Measurements from ENCODE around the gene XRN1. TPM values are rescaled to one million over a fixed set of nuclear protein-coding genes. Genes with fewer than 3 reads are reported as not detected.
A peak's percentile ranks its signal among the peaks of the same experiment; 100 is the strongest.

Gene XRN1
- total and polyA plus RNA-seq, 4 experiments from 2014 or later = 44.5 to 104 (median 82.4) TPM

- intact Hi-C loops (cut with micrococcal nuclease) = no loop called here
- H3K4me1 Mint-ChIP-seq = peaks cover under 1 to 8% (median 5%) of the 10 kb centered on the region in 4 donors
- DNase-seq = no peak
- H3K27ac ChIP-seq (ENCODE audit: low read depth, low read length) = no peak overlapping the region
- H3K9me3 ChIP-seq (ENCODE audit: control insufficient read depth in 1 of 2, low read length in 2 of 2) = peaks cover 0 to 4% of the 10 kb centered on the region in 2 donors
- H3K4me1 ChIP-seq (ENCODE audit: insufficient read depth, low read length) = no peaks in the 10 kb centered on the region
- H3K27ac Mint-ChIP-seq = no peak overlapping the region
- H3K27me3 ChIP-seq (ENCODE audit: insufficient read depth, low read length) = no peaks in the 10 kb centered on the region
- H3K36me3 Mint-ChIP-seq = peaks cover 5 to 7% of the 10 kb centered on the region in 2 donors
- no peaks in the 10 kb centered on the region for H3K27me3 Mint-ChIP-seq
- POLR2A ChIA-PET (ENCODE audit: partially characterized antibody) = no interaction called here
- no peak overlapping the region for H3K4me3 ChIP-seq (ENCODE audit: low read length in 2 of 2)
- H3K9me3 Mint-ChIP-seq = peaks cover 0 to 22% (median 17%) of the 10 kb centered on the region in 8 donors
- no peaks in the 10 kb centered on the region for H3K36me3 ChIP-seq (ENCODE audit: insufficient read depth, low read length)
- no peak overlapping the region for H3K4me3 Mint-ChIP-seq
- CTCF ChIA-PET (ENCODE audit: partially characterized antibody) = interaction anchor here (1.2 kb wide), 1 partner anchor 10 kb away, joined by 4 read pairs; no protein-coding TSS in a partner anchor
Measured at GRCh38 chr3:142285083-142285517, 162.7 kb downstream of the XRN1 start.

- Mint-ChIP-seq H3K4me1 (peaks cover 5 to 16% (median 8%) of the 10 kb centered on the region in 4 donors), H3K4me3 (no peak overlapping the region), H3K9me3 (peaks cover 0 to 5% (median under 1%) of the 10 kb centered on the region in 8 donors), H3K27me3 (no peaks in the 10 kb centered on the region), H3K36me3 (no peaks in the 10 kb centered on the region), H3K27ac (peak overlapping the region in 1 of 7 donors; percentile 7)
- H3K27ac ChIP-seq (ENCODE audit: low read depth, low read length) = no peak overlapping the region
- H3K4me3 ChIP-seq (ENCODE audit: low read length in 2 of 2) = no peak overlapping the region
- H3K4me1 ChIP-seq (ENCODE audit: insufficient read depth, low read length) = no peaks in the 10 kb centered on the region
- no peaks in the 10 kb centered on the region for H3K36me3 ChIP-seq (ENCODE audit: insufficient read depth, low read length)
- peak in 1 of 5 donors; percentile 11 for DNase-seq
- no peaks in the 10 kb centered on the region for H3K27me3 ChIP-seq (ENCODE audit: insufficient read depth, low read length)
- ChIA-PET CTCF (ENCODE audit: partially characterized antibody) (interaction anchor here (1.3 to 7.8 kb wide), 3 partner anchors 102 to 160 kb away, joined by 3 to 97 read pairs (median 37); no protein-coding TSS in a partner anchor), POLR2A (ENCODE audit: partially characterized antibody) (no interaction called here)
- intact Hi-C loops (cut with micrococcal nuclease) = loop anchor here (5.0 kb wide), 1 partner anchor 705 kb away; no protein-coding TSS in a partner anchor
- H3K9me3 ChIP-seq (ENCODE audit: control insufficient read depth in 1 of 2, low read length in 2 of 2) = no peaks in the 10 kb centered on the region
Measured at GRCh38 chr3:142282503-142282902, 165.3 kb downstream of the XRN1 start.

DNA sequence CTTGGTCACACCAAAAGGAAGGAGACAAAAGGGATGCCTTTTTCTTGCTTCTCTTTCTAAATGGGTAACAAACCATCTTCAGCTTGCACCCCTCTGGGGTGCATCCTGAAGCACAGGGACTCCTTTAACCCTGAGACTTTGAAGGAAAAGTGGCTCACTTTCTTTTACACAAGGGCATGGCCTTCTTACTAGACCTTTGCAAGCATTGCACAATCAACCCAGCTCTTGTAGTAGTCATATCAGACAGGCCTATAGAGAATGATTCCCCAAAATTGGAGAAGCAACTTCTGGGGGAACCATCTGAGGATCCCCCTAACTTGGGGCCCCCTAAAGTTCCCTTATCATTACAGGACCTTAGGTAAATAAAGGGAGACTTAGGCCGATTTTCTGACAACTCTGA lies 166.4 kb downstream of the XRN1 start:
- H3K27me3 ChIP-seq (ENCODE audit: insufficient read depth, low read length) = no peaks in the 10 kb centered on the region
- Mint-ChIP-seq H3K36me3 (no peaks in the 10 kb centered on the region), H3K4me1 (peaks cover 6 to 16% (median 8%) of the 10 kb centered on the region in 4 donors), H3K27me3 (no peaks in the 10 kb centered on the region), H3K4me3 (no peak overlapping the region), H3K27ac (no peak overlapping the region), H3K9me3 (no peaks in the 10 kb centered on the region)
- intact Hi-C loops (cut with micrococcal nuclease) = loop anchor here (2.0 to 5.0 kb wide), 2 partner anchors 101 to 704 kb away; no protein-coding TSS in a partner anchor
- no peak for DNase-seq
- no peaks in the 10 kb centered on the region for H3K9me3 ChIP-seq (ENCODE audit: control insufficient read depth in 1 of 2, low read length in 2 of 2)
- CTCF ChIA-PET (ENCODE audit: partially characterized antibody) = interaction anchor here (1.0 to 7.8 kb wide), 7 partner anchors 12 to 543 kb away, joined by 3 to 97 read pairs (median 15); partner anchors contain the start of gene RNF7
- no peaks in the 10 kb centered on the region for H3K36me3 ChIP-seq (ENCODE audit: insufficient read depth, low read length)
- POLR2A ChIA-PET (ENCODE audit: partially characterized antibody) = no interaction called here
- no peak overlapping the region for H3K4me3 ChIP-seq (ENCODE audit: low read length in 2 of 2)
- H3K4me1 ChIP-seq (ENCODE audit: insufficient read depth, low read length) = no peaks in the 10 kb centered on the region
- H3K27ac ChIP-seq (ENCODE audit: low read depth, low read length) = no peak overlapping the region

GRCh38 chr3:142279965-142280590 lies 167.8 kb downstream of the XRN1 start:
- no peaks in the 10 kb centered on the region for H3K9me3 Mint-ChIP-seq
- ChIA-PET POLR2A (ENCODE audit: partially characterized antibody) (interaction anchor here (1.0 kb wide), 1 partner anchor 154 kb away, joined by 3 read pairs; no protein-coding TSS in a partner anchor), CTCF (ENCODE audit: partially characterized antibody) (interaction anchor here (0.7 to 7.8 kb wide), 27 partner anchors 10 to 683 kb away, joined by 3 to 97 read pairs (median 4); partner anchors contain the start of genes GK5 and RNF7)
- no peaks in the 10 kb centered on the region for H3K27me3 Mint-ChIP-seq
- H3K9me3 ChIP-seq (ENCODE audit: control insufficient read depth in 1 of 2, low read length in 2 of 2) = no peaks in the 10 kb centered on the region
- H3K36me3 Mint-ChIP-seq = no peaks in the 10 kb centered on the region
- H3K4me1 ChIP-seq (ENCODE audit: insufficient read depth, low read length) = peaks cover 3% of the 10 kb centered on the region
- H3K27ac Mint-ChIP-seq = peak overlapping the region in 1 of 7 donors; percentile 38
- peaks cover 13 to 24% (median 17%) of the 10 kb centered on the region in 4 donors for H3K4me1 Mint-ChIP-seq
- H3K27me3 ChIP-seq (ENCODE audit: insufficient read depth, low read length) = no peaks in the 10 kb centered on the region
- no peaks in the 10 kb centered on the region for H3K36me3 ChIP-seq (ENCODE audit: insufficient read depth, low read length)
- H3K4me3 Mint-ChIP-seq = no peak overlapping the region
- H3K4me3 ChIP-seq (ENCODE audit: low read length in 2 of 2) = no peak overlapping the region
- peak; percentile 47 to 64 (median 60) for DNase-seq
- H3K27ac ChIP-seq (ENCODE audit: low read depth, low read length) = no peak overlapping the region
- intact Hi-C loops (cut with micrococcal nuclease) = loop anchor here (1.0 to 5.0 kb wide), 4 partner anchors 99 to 703 kb away; partner anchors contain the start of gene RNF7

GRCh38 chr3:142278451-142278850 lies 169.4 kb downstream of the XRN1 start:
- no peaks in the 10 kb centered on the region for H3K36me3 Mint-ChIP-seq
- Histone ChIP-seq H3K4me1 (ENCODE audit: insufficient read depth, low read length) (peaks cover 5% of the 10 kb centered on the region), H3K36me3 (ENCODE audit: insufficient read depth, low read length) (no peaks in the 10 kb centered on the region), H3K27me3 (ENCODE audit: insufficient read depth, low read length) (no peaks in the 10 kb centered on the region), H3K4me3 (ENCODE audit: low read length in 2 of 2) (no peak overlapping the region), H3K9me3 (ENCODE audit: control insufficient read depth in 1 of 2, low read length in 2 of 2) (no peaks in the 10 kb centered on the region), H3K27ac (ENCODE audit: low read depth, low read length) (no peak overlapping the region)
- no peaks in the 10 kb centered on the region for H3K27me3 Mint-ChIP-seq
- intact Hi-C loops (cut with micrococcal nuclease) = no loop called here
- H3K4me1 Mint-ChIP-seq = peaks cover 13 to 24% (median 17%) of the 10 kb centered on the region in 4 donors
- no peak overlapping the region for H3K4me3 Mint-ChIP-seq
- CTCF ChIA-PET (ENCODE audit: partially characterized antibody) = interaction anchor here (0.5 to 7.8 kb wide), 12 partner anchors 9 to 540 kb away, joined by 3 to 97 read pairs (median 4); partner anchors contain the start of gene RNF7
- no peak for DNase-seq
- H3K27ac Mint-ChIP-seq = peak overlapping the region in 2 of 7 donors; percentile 30 to 65
- H3K9me3 Mint-ChIP-seq = no peaks in the 10 kb centered on the region
- POLR2A ChIA-PET (ENCODE audit: partially characterized antibody) = no interaction called here

DNA sequence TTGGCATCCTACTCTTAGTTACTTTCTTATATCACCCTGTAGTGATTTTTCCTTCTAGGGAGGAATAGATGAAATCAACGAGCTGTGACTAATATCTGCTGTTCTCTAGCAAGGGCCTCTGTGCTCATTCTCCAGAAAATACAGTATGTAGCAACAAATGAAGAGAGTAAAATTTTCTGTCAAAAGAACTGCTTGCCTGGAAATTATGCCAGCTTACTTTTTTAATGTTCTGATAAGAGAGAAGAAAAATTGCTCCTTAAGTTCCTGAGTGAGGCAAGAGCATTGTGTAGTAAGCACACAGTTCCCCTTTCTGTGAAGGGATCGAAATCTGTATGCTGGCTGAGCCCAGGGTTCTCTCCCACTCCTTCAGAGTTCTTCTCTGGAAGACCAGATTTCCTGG lies 171.1 kb downstream of the XRN1 start:
- ChIA-PET CTCF (ENCODE audit: partially characterized antibody) (interaction anchor here (0.6 to 7.8 kb wide), 3 partner anchors 150 to 399 kb away, joined by 3 to 97 read pairs (median 4); no protein-coding TSS in a partner anchor), POLR2A (ENCODE audit: partially characterized antibody) (no interaction called here)
- DNase-seq = no peak
- Histone ChIP-seq H3K4me3 (ENCODE audit: low read length in 2 of 2) (no peak overlapping the region), H3K36me3 (ENCODE audit: insufficient read depth, low read length) (no peaks in the 10 kb centered on the region), H3K27me3 (ENCODE audit: insufficient read depth, low read length) (no peaks in the 10 kb centered on the region), H3K9me3 (ENCODE audit: control insufficient read depth in 1 of 2, low read length in 2 of 2) (no peaks in the 10 kb centered on the region), H3K4me1 (ENCODE audit: insufficient read depth, low read length) (peaks cover 5% of the 10 kb centered on the region), H3K27ac (ENCODE audit: low read depth, low read length) (no peak overlapping the region)
- Mint-ChIP-seq H3K4me3 (no peak overlapping the region), H3K27me3 (no peaks in the 10 kb centered on the region), H3K9me3 (no peaks in the 10 kb centered on the region), H3K27ac (peak overlapping the region in 1 of 7 donors; percentile 29), H3K36me3 (no peaks in the 10 kb centered on the region), H3K4me1 (peaks cover 13 to 18% (median 15%) of the 10 kb centered on the region in 4 donors)
- intact Hi-C loops (cut with micrococcal nuclease) = no loop called here

GRCh38 chr3:142275856-142276255 lies 172.0 kb downstream of the XRN1 start:
- POLR2A ChIA-PET (ENCODE audit: partially characterized antibody) = no interaction called here
- H3K36me3 ChIP-seq (ENCODE audit: insufficient read depth, low read length) = no peaks in the 10 kb centered on the region
- Mint-ChIP-seq H3K4me3 (peak overlapping the region in 3 of 8 donors; percentile 4 to 37 (median 29)), H3K9me3 (peaks cover 0 to 3% (median 0%) of the 10 kb centered on the region in 8 donors), H3K27me3 (no peaks in the 10 kb centered on the region), H3K27ac (peak overlapping the region in 6 of 7 donors; percentile 0 to 73 (median 34)), H3K36me3 (no peaks in the 10 kb centered on the region), H3K4me1 (peaks cover 16 to 22% (median 18%) of the 10 kb centered on the region in 4 donors)
- no peak for DNase-seq
- no peak overlapping the region for H3K27ac ChIP-seq (ENCODE audit: low read depth, low read length)
- no peak overlapping the region for H3K4me3 ChIP-seq (ENCODE audit: low read length in 2 of 2)
- no peaks in the 10 kb centered on the region for H3K27me3 ChIP-seq (ENCODE audit: insufficient read depth, low read length)
- peaks cover 11% of the 10 kb centered on the region for H3K4me1 ChIP-seq (ENCODE audit: insufficient read depth, low read length)
- H3K9me3 ChIP-seq (ENCODE audit: control insufficient read depth in 1 of 2, low read length in 2 of 2) = no peaks in the 10 kb centered on the region
- CTCF ChIA-PET (ENCODE audit: partially characterized antibody) = no interaction called here
- intact Hi-C loops (cut with micrococcal nuclease) = no loop called here
